Activated CD4-positive, alpha-beta T cell treated with anti-CD3 and anti-CD28 coated beads for 24 hours (primary cell): ENCODE data around the gene ZNRF2.
"Not testable (repeated sequence)": the region's sequence is repeated elsewhere in the genome, so short reads cannot be mapped to it uniquely, and the experiment has no call there.

ENCODE experiments used
- DNase-seq, 2 donors: peaks; one replicate each; pipeline ENCODE4 v3.0.0-alpha.2; 2020; ENCODE audit warnings: low read depth in 2 of 2

Gene ZNRF2

DNA sequence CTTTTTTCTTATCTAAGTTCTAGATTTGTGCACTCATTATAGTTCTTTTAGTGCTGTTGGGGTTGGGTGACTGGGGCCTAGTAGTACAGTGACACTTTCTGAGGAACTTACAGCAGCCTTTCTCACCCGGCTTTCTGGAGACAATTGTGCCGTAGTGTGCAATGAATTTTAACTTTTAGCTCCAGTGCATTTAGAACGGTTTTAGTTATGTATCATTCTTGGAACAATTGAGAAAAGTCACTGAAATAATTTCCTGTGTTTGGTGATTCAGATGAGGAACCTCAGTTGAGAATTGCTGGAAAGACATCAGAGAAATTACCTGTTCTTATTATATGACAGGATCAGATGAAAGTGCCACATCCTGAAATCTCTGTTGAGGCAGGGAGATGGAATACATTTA is 3.2 kb downstream of the ZNRF2 start:
- DNase-seq: not testable (repeated sequence)

GRCh38 chr7:30289634-30290033 is 5.2 kb downstream of the ZNRF2 start:
- not testable (repeated sequence) for DNase-seq

- DNase-seq: not testable (repeated sequence)
These were observed 5.9 kb downstream of the ZNRF2 start for GRCh38 chr7:30290317-30290716.

- not testable (repeated sequence) for DNase-seq
These were observed 8.1 kb downstream of the ZNRF2 start for GRCh38 chr7:30292416-30293038.

DNA sequence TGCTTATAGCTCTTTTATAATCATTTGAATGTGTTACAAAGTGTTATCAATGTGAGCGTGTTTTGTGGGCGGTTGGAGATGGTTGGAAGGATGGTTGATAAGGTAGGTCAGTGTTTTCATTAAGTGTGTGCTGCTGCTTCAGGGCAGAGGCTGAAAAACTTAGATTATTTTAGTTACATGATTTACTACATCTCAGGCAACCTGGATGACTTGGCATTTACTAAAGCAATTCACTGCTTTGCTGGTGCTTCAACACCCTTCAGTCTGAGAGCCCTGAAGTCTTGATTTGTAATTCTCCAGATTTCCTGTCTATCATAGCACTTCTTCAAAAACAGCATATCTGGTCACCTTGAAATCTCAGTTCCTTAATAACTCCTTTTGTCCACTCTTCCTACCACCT is 11.9 kb downstream of the ZNRF2 start:
- not testable (repeated sequence) for DNase-seq

- DNase-seq: not testable (repeated sequence)
These were observed 13.1 kb downstream of the ZNRF2 start for GRCh38 chr7:30297499-30297898.

DNA sequence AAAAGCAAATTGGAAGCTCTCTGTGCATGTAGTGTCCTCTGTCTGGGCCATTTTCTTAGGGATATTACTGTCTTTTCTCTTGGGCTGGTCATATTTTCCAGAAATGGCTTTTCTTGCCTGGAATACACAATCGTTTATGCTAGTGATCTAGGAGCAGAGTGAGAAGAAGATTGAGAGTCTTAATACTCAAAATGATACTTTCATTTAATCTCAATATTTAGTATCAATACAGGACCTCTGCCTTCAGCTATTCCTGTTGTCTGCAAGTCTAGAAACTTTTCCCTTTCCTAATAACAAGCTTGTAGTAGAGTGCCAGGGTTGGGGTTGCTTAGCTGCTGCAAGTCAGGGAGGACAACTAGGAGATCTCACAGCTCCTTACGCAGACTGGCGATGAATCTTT is 14.0 kb downstream of the ZNRF2 start:
- not testable (repeated sequence) for DNase-seq

- no peak for DNase-seq
These were observed 17.4 kb downstream of the ZNRF2 start for GRCh38 chr7:30301751-30302150.

DNA sequence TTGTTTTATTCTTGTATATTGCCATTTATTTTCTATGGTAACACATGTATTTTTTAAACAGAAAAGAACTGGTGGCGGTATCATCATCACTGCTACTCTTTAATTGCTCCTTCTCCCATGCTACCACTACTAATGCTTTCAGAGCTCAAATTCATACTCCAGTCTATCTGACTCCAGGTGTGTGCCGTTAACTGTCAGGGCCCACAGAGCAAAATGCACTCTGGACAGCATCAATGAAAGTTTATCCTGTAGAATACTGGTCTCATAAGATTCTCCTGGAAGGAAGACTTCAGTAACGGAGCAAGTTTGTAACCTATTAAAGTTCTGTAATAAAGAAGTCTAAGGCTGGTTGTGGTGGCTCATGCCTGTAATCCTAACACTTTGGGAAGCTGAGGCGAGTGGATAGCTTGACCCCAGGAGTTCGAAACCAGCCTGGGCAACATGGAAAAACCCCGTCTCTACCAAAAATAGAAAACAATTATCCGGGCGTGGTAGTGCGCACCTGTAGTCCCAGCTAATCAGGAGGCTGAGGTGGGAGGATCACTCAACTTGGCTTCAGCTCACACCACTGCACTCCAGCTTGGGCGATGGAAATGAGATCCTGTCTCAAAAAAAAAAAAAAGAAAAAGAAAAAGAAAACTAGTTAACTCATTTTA is 18.4 kb downstream of the ZNRF2 start:
- DNase-seq: no peak

DNA sequence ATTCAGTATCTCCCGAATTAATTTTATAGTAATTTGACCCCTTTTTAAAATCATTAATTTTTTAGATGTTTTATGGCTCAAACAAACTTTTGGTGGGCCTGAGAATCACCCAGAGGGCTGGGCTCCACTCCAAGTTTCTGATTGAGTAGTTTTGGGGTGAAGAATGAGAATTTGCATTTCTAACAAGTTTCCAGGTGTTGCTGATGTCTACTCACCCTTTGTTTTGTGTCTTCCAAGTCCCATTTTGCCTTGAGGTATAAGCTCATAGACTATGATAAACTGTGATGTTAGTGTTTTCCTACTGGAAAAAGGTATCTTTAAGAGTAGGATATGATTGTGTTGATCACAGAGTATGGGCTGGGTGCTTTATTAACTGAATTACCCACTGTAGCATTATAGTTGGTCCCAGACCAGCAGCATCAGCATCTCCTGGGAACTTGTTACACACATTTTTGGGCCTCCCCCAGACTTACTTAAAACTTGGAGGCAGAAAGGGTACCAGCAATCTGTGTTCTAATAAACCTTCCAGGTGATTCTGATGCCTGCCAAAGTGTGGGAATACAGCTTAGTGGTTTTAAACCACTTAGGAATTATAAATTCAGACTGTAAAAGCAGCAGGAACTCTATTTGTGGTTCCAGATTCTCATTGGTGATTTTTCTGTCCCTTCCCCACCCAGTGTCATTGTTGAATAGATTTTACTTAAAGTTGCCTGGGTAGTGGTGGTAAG is 19.1 kb downstream of the ZNRF2 start:
- DNase-seq: no peak

DNA sequence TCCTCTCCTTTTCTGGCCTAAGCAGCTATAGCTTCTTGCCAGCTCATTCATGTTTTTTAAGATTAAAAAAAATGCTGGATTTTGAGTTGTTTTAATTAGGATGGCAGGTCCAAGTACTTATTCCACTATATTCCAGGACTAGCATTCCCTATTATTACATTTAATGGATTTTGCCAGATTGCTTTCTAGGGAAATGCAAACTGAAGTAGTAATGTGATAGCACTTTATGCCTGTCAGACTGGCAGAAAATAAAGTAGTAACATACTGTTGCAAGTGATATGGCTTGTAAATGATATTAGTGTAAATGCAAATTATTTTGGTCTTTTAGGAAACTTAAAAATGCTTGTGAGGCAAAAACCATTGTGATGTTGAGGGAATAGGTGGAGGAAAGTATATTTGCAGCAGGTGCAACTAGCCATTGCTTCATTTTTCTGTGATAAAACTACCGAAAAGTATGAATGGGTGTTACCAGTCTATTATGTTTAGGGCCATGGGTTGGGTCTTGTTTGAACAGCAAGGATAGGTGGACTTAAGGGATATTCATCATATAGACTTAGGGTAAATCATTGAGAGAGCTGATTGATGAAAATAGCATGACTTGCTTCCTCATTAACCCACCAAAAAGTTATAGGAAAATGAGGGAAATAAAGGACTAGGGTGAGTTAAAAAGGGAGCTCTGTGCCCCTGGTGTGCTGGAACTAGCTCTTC is 19.9 kb downstream of the ZNRF2 start:
- DNase-seq: no peak

DNA sequence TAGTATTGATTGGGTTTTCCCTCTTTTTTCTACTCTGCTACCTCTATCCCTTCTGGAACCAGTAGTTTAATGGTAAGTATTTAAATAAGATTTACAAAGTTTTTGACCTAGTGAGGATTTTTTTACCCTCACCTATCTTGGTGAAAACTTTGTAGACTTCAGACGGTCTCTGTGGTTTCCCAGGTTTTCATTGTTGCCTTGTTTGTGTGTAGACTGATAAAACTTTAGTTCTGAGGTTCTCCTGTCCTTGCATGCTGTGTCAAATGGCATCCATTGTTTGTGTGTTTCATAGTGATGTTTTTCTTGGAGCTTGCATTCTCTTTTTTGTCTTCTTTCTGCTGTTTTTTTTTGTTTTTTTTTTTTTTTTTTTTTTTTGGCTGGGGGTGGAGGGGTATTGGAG is 22.6 kb downstream of the ZNRF2 start:
- DNase-seq: no peak

DNA sequence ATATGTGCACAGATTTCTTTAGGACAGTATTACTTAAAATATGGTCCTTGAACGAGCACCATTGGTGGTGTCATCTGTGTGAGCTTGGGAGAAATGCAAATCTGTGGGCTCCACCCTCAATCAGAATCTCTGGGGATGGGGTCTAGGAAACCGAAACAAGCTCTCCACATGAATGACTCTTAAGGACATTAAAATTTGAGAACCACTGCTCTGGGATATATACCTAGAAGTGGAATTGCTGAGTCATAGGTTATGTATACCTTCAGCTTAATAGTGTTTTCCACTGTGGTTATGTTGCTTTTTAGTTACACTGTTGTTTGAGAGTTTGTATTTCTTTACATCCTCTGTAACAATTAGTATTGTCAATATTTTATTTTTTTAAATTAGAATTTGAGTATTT is 24.0 kb downstream of the ZNRF2 start:
- no peak for DNase-seq

DNA sequence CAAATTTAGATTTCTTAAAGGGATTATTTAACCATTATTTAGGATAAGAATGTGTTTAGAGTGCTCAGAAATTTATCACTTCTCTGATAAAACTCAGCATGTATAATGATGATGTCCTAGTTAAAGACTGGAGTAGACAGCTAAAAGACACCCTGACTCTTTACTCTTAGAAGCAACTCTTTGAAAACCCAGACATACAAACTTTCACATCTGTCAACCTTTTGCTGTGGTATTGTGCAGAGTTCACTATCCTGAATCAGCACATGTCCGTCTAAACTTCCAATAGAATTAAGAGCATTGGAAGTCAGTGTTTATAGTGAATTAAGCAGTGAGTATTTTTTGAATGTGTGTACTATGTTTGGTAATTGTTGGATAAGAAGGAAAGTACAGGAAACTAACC is 24.9 kb downstream of the ZNRF2 start:
- DNase-seq: no peak

GRCh38 chr7:30309842-30310435 is 25.5 kb downstream of the ZNRF2 start:
- DNase-seq: no peak

GRCh38 chr7:30310674-30311362 is 26.4 kb downstream of the ZNRF2 start:
- DNase-seq: no peak

DNA sequence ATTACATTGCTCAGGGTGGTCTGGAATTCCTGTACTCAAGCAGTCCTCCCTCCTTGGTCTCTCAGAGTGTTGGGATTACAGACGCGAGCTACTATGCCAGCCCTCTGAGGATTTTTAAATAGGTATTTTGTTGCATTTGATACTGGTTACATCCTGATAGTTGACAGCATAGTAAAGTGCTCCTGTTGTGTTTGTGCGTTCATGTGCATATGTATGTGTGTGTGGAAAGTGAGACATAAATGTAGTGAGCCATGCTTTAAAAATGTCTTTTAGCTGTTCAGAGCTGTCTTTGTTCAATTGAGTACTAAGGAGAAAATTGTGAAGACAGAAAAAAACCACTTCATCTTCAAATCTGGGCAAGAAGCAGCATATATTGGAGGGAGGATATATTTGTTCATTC is 27.8 kb downstream of the ZNRF2 start:
- no peak for DNase-seq

GRCh38 chr7:30313348-30313747 is 29.0 kb downstream of the ZNRF2 start:
- no peak for DNase-seq

- DNase-seq: no peak
These were observed 29.4 kb downstream of the ZNRF2 start for GRCh38 chr7:30313793-30314192.

GRCh38 chr7:30315589-30315988 is 31.2 kb downstream of the ZNRF2 start:
- no peak for DNase-seq

DNA sequence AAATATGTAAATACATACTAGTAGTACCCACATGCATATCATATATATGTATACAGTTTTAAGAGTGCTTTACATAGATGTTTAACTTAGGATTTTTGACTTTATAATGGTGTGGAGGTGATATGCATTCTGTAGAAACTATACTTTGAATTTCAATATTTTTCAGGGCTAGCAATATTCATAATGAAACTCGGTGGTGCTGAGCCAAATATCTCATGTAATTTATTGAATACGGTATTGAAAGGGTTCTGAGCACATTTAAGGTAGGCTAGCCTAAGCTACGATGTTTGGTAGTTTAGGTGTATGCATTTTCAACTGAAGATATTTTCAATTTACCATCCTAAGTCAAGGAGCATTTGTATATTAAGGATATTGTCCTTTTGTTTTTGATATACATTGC is 36.0 kb downstream of the ZNRF2 start:
- DNase-seq: no peak
